Sigmoid colon (tissue), 3 donors: ENCODE data around the gene KRTAP10-9.

Source experiments
- CTCF ChIP-seq, 4 experiments: fragments of 450-650 bp in 3 of 4; fragments of 200-600 bp in 1 of 4; IDR thresholded peaks; one replicate each; pipeline ENCODE4 v1.5.1; 2016 to 2019; ENCODE audit warnings: antibody characterized with exemption in 4 of 4, mild to moderate bottlenecking in 3 of 4, moderate library complexity in 2 of 4
- POLR2A ChIP-seq, 2 donors: fragments of 450-650 bp; IDR thresholded peaks; one replicate each; pipeline ENCODE4 v1.6.1; 2016; ENCODE audit warnings: antibody characterized with exemption in 2 of 2, mild to moderate bottlenecking in 2 of 2, moderate library complexity in 2 of 2

DNA sequence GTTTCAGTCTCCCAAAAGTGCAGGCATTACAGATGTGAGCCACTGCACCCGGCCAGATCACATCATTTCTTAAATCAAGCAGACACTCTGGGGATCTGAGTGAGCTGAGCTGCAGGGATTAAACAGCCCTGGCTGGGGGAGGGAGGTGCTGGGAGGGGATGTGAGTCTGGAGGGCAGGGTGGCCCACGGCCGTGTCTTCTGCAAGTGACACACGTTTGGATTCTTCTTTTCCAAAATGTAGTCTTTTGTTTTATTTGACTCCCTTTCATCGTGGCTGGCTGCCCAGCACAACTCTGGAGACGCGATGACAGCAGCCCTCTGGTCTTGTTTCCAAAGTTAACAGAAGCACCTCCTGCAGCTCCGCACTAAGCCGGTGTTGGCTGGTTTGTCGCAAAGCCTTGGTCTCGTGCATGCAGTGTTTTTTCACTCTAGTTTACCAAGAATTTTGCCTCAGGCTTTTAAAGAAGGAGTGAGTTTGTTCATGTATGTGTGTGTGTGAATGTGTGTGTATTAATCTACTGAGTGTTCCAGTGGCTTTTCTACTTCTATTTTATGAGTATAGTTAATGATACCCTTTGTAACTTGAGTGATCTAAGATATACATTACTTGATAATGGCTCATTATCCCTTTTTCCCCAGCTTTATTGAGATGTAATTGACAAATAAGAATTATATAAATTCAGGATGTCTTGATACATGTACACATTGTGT lies 43.6 kb upstream of the KRTAP10-9 start:
- TF ChIP-seq POLR2A (IDR thresholded peaks at IDR 0.05) (no peak), CTCF (IDR thresholded peaks at IDR 0.05) (no peak)
